BE2C (cell line): Measurements from ENCODE around the gene MEGF11.

Experiments
- DNase-seq: peaks from one replicate; pipeline ENCODE4 v3.0.0-alpha.2; 2020
- H3K27me3 ChIP-seq: fragments of 250-450 bp; sonication (Bioruptor Pico); 2 replicates; pipeline ENCODE4 v1.5.1; 2020; ENCODE audit warnings: mild to moderate bottlenecking
- H3K36me3 ChIP-seq: fragments of 250-450 bp; sonication (Bioruptor Pico); 2 replicates; pipeline ENCODE4 v1.5.1; 2020; ENCODE audit warnings: mild to moderate bottlenecking
- H3K4me1 ChIP-seq: fragments of 250-450 bp; sonication (Bioruptor Pico); 2 replicates; pipeline ENCODE4 v1.5.1; 2020
- H3K4me3 ChIP-seq: 2 replicates; pipeline ENCODE4 v1.5.1; 2011; ENCODE audit warnings: low read depth, low read length
- H3K9me3 ChIP-seq: fragments of 250-450 bp; sonication (Bioruptor Pico); 2 replicates; pipeline ENCODE4 v1.5.1; 2020
- CTCF ChIP-seq: IDR thresholded peaks from 2 replicates; pipeline ENCODE4 v1.5.1; 2012; ENCODE audit warnings: mild to moderate bottlenecking, low read depth, low read length

MEGF11 gene

GRCh38 chr15:66089049-66089448, 164.5 kb downstream of the MEGF11 start:
- no peak overlapping the region for H3K4me3 ChIP-seq
- no peaks in the 10 kb centered on the region for H3K27me3 ChIP-seq
- TF ChIP-seq CTCF, result no peak
- no peaks in the 10 kb centered on the region for H3K9me3 ChIP-seq
- 0 out of 2 replicates have a peak, but pooled peaks cover 5% of the 10 kb centered on the region for H3K4me1 ChIP-seq
- H3K36me3 ChIP-seq, result no peaks in the 10 kb centered on the region
- no peak for DNase-seq

GRCh38 chr15:66085128-66085527, 168.4 kb downstream of the MEGF11 start:
- Histone ChIP-seq H3K4me1 (0 out of 2 replicates have a peak, but pooled peaks cover 5% of the 10 kb centered on the region), H3K36me3 (no peaks in the 10 kb centered on the region), H3K27me3 (no peaks in the 10 kb centered on the region), H3K9me3 (no peaks in the 10 kb centered on the region), H3K4me3 (no peak overlapping the region)
- peak; percentile 46 for TF ChIP-seq CTCF
- DNase-seq, result peak; percentile 56

GRCh38 chr15:66084704-66085103, 168.8 kb downstream of the MEGF11 start:
- H3K4me1 ChIP-seq, result 0 out of 2 replicates have a peak, but pooled peaks cover 5% of the 10 kb centered on the region
- no peaks in the 10 kb centered on the region for H3K9me3 ChIP-seq
- H3K27me3 ChIP-seq, result no peaks in the 10 kb centered on the region
- no peak overlapping the region for H3K4me3 ChIP-seq
- H3K36me3 ChIP-seq, result no peaks in the 10 kb centered on the region
- no peak for TF ChIP-seq CTCF
- no peak for DNase-seq

- H3K4me3 ChIP-seq, result no peak overlapping the region
- H3K36me3 ChIP-seq, result no peaks in the 10 kb centered on the region
- H3K9me3 ChIP-seq, result no peaks in the 10 kb centered on the region
- peak; percentile 63 for DNase-seq
- peak; percentile 39; the same call in 1 of the 2 replicates for TF ChIP-seq CTCF
- H3K27me3 ChIP-seq, result no peaks in the 10 kb centered on the region
- H3K4me1 ChIP-seq, result no peaks in the 10 kb centered on the region
These were observed 172.7 kb downstream of the MEGF11 start for GRCh38 chr15:66080717-66081398.

- DNase-seq, result no peak
- no peaks in the 10 kb centered on the region for H3K36me3 ChIP-seq
- no peaks in the 10 kb centered on the region for H3K27me3 ChIP-seq
- no peaks in the 10 kb centered on the region for H3K9me3 ChIP-seq
- H3K4me3 ChIP-seq, result no peak overlapping the region
- H3K4me1 ChIP-seq, result no peaks in the 10 kb centered on the region
- TF ChIP-seq CTCF, result no peak
These were observed 174.6 kb downstream of the MEGF11 start for GRCh38 chr15:66078929-66079275.

- H3K9me3 ChIP-seq, result no peaks in the 10 kb centered on the region
- DNase-seq, result no peak
- H3K4me3 ChIP-seq, result no peak overlapping the region
- H3K27me3 ChIP-seq, result no peaks in the 10 kb centered on the region
- no peaks in the 10 kb centered on the region for H3K36me3 ChIP-seq
- H3K4me1 ChIP-seq, result no peaks in the 10 kb centered on the region
- no peak for TF ChIP-seq CTCF
These were observed 175.2 kb downstream of the MEGF11 start for GRCh38 chr15:66078196-66078928.
